Hematopoietic multipotent progenitor cell treated with erythropoietin and hydrocortisone succinate and interleukin-3 and kit ligand, for 8 days (in vitro differentiated cells): ENCODE results near the gene ETV3L.

Experiments
- DNase-seq: peaks from one replicate; pipeline ENCODE4 v3.0.0-alpha.2; 2015

Gene ETV3L

GRCh38 chr1:157131281-157131680 is 31.7 kb upstream of the ETV3L start:
- peak; percentile 42 for DNase-seq

- DNase-seq = peak; percentile 42
These were observed 25.2 kb upstream of the ETV3L start for GRCh38 chr1:157124855-157125254.

- DNase-seq = no peak
These were observed 19.8 kb upstream of the ETV3L start for GRCh38 chr1:157119448-157119847.

GRCh38 chr1:157119008-157119407 is 19.4 kb upstream of the ETV3L start:
- DNase-seq = no peak

- no peak for DNase-seq
These were observed 18.0 kb upstream of the ETV3L start for GRCh38 chr1:157117527-157118057.

- DNase-seq = no peak
These were observed 17.1 kb upstream of the ETV3L start for GRCh38 chr1:157116737-157117103.

- no peak for DNase-seq
These were observed 16.5 kb upstream of the ETV3L start for GRCh38 chr1:157115851-157116736.

- no peak for DNase-seq
These were observed 15.8 kb upstream of the ETV3L start for GRCh38 chr1:157115429-157115838.

GRCh38 chr1:157114183-157115121 is 14.8 kb upstream of the ETV3L start:
- DNase-seq = no peak

- DNase-seq = no peak
These were observed 14.0 kb upstream of the ETV3L start for GRCh38 chr1:157113631-157114030.

GRCh38 chr1:157113106-157113505 is 13.5 kb upstream of the ETV3L start:
- no peak for DNase-seq

GRCh38 chr1:157112186-157112867 is 12.7 kb upstream of the ETV3L start:
- no peak for DNase-seq

GRCh38 chr1:157111396-157112165 is 12.0 kb upstream of the ETV3L start:
- no peak for DNase-seq

GRCh38 chr1:157110686-157111085 is 11.1 kb upstream of the ETV3L start:
- no peak for DNase-seq

GRCh38 chr1:157110003-157110402 is 10.4 kb upstream of the ETV3L start:
- no peak for DNase-seq

GRCh38 chr1:157108448-157108847 is 8.8 kb upstream of the ETV3L start:
- no peak for DNase-seq

GRCh38 chr1:157107702-157108101 is 8.1 kb upstream of the ETV3L start:
- DNase-seq = no peak

GRCh38 chr1:157106813-157107189 is 7.2 kb upstream of the ETV3L start:
- DNase-seq = no peak

GRCh38 chr1:157105988-157106812 is 6.6 kb upstream of the ETV3L start:
- no peak for DNase-seq

GRCh38 chr1:157105298-157105987 is 5.8 kb upstream of the ETV3L start:
- no peak for DNase-seq
